ENCODE data around the gene SERP2. TPM values are rescaled to one million over a fixed set of nuclear protein-coding genes. Genes with fewer than 3 reads are reported as not detected.

Gene SERP2
- total and polyA plus RNA-seq, 2 donors (not counting 1 experiment from before 2014, with no cell fraction given) = 0.43 TPM; not detected in 1

DNA sequence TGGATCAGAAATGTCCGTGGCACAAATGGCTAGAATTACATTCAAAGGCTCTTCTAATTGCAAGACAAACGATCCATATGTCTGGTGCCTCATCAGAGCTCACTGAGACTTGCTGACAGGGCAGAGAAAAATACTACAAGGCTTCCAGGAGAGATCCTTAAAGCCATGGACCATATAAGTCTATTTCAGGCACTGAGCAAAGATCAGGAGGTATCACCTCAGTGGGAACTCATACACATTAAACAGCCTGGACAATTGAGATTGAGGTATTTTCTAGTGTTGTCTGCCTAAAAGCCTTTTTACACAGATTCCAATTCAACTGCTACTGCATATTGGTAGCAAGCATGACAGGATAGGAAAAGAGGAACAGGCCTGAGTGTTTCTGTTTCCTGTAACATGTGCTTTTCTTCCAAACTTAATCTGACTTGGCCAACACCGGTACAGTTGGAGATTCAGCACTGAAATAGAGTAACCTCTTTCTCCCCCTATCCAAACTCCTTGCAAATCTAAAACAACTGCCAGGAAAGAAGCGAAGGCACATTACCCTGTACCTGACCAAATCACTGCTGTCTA lies 65.9 kb downstream of the SERP2 start:
- DNase-seq (no peak), ATAC-seq (ENCODE audit: low read depth) (no peak)
- no peaks in the 10 kb centered on the region for H3K9me3 ChIP-seq (ENCODE audit: control extremely low read depth in 1 of 3, control insufficient read depth in 2 of 3, insufficient read depth in 1 of 3, low read length in 2 of 3)
- H3K27me3 ChIP-seq (replicated peaks in 1 of 4; ENCODE audit: control extremely low read depth in 1 of 4, control insufficient read depth in 3 of 4, insufficient read depth in 4 of 4, low read length in 3 of 4) = peaks cover 0 to 16% (median 0%) of the 10 kb centered on the region in 4 experiments
- H3K4me3 ChIP-seq (ENCODE audit: control extremely low read depth in 1 of 5, extremely low read depth in 1 of 5, insufficient read depth in 1 of 5, low read depth in 2 of 5, low read length in 4 of 5) = no peak overlapping the region
- H3K79me2 ChIP-seq (ENCODE audit: control insufficient read depth, insufficient read depth, low read length) = no peaks in the 10 kb centered on the region
- H2AFZ ChIP-seq (ENCODE audit: insufficient read depth, low read depth, low read length, poor library complexity, severe bottlenecking) = no peak overlapping the region
- POLR2A ChIA-PET = no interaction called here
- H3K27me3 Mint-ChIP-seq = peaks cover 11% of the 10 kb centered on the region
- intact Hi-C loops (cut with micrococcal nuclease) = no loop called here
- H3K4me1 Mint-ChIP-seq = peaks cover 28% of the 10 kb centered on the region
- 12% methylated on average over 3 of the region's 4 CpGs for WGBS (ENCODE audit: insufficient coverage)
- H3K9me3 Mint-ChIP-seq (ENCODE audit: insufficient read depth) = no peaks in the 10 kb centered on the region
- no peak overlapping the region for H3K4me3 Mint-ChIP-seq
- no peak overlapping the region for H3K27ac ChIP-seq (ENCODE audit: low read length in 2 of 2)
- no peak overlapping the region for H3K4me2 ChIP-seq (replicated peaks; ENCODE audit: low read depth, low read length, poor library complexity, severe bottlenecking)
- no peaks in the 10 kb centered on the region for H4K20me1 ChIP-seq (ENCODE audit: control insufficient read depth, insufficient read depth, low read length, poor library complexity, severe bottlenecking)
- H3K9ac ChIP-seq (ENCODE audit: low read length) = no peak overlapping the region
- TF ChIP-seq EZH2 (IDR thresholded peaks at IDR 0.05; ENCODE audit: borderline replicate concordance, insufficient read depth, low read depth, low read length, poor library complexity, severe bottlenecking) = no peak
- TF ChIP-seq, protein P1, sequence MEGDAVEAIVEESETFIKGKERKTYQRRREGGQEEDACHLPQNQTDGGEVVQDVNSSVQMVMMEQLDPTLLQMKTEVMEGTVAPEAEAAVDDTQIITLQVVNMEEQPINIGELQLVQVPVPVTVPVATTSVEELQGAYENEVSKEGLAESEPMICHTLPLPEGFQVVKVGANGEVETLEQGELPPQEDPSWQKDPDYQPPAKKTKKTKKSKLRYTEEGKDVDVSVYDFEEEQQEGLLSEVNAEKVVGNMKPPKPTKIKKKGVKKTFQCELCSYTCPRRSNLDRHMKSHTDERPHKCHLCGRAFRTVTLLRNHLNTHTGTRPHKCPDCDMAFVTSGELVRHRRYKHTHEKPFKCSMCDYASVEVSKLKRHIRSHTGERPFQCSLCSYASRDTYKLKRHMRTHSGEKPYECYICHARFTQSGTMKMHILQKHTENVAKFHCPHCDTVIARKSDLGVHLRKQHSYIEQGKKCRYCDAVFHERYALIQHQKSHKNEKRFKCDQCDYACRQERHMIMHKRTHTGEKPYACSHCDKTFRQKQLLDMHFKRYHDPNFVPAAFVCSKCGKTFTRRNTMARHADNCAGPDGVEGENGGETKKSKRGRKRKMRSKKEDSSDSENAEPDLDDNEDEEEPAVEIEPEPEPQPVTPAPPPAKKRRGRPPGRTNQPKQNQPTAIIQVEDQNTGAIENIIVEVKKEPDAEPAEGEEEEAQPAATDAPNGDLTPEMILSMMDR (IDR thresholded peaks at IDR 0.05) = no peak
- H3K36me3 ChIP-seq (replicated peaks in 1 of 2; ENCODE audit: control extremely low read depth in 1 of 2, control insufficient read depth in 1 of 2, extremely low read depth in 1 of 2, insufficient read depth in 2 of 2, low read length in 1 of 2) = no peaks in the 10 kb centered on the region
- H3K4me1 ChIP-seq (ENCODE audit: control insufficient read depth in 2 of 2, insufficient read depth in 2 of 2, low read length in 2 of 2) = peaks cover 21 to 28% of the 10 kb centered on the region in 2 donors
- CTCF ChIA-PET = interaction anchor here (0.6 to 12.2 kb wide), 10 partner anchors 9 to 1355 kb away, joined by 3 to 260 read pairs (median 8); partner anchors contain the start of genes CCDC122 and LACC1
- H3K27ac Mint-ChIP-seq = no peak overlapping the region

DNA sequence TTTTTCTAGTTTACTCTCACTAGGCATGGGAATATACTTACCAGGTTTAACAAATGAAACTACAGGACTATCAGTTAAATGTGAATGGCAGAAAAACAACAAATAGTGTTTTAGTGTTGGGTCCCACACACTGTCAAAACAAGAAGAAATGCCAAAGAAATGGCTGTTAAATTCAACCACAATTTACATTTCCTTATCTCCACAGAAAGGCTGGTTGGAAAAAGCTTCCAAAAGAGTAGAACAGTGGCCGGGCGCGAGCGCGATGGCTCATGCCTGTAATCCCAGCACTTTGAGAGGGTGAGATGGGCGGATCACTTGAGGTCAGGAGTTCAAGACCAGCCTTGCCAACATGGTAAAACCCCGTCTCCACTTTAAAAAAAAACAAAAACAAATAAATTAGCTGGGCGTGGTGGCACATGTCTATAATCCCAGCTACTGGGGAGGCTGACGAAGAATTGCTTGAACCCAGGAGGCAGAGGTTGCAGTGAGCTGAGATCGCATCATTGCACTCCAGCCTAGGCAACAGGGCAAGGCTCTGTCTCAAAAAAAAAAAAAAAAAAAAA lies 66.5 kb downstream of the SERP2 start:
- ChIA-PET POLR2A (no interaction called here), CTCF (interaction anchor here (1.5 to 12.2 kb wide), 5 partner anchors 29 to 534 kb away, joined by 4 to 260 read pairs (median 13); no protein-coding TSS in a partner anchor)
- DNase-seq (no peak), ATAC-seq (ENCODE audit: low read depth) (no peak)
- Histone ChIP-seq H3K4me1 (ENCODE audit: control insufficient read depth in 2 of 2, insufficient read depth in 2 of 2, low read length in 2 of 2) (peaks cover 18 to 24% of the 10 kb centered on the region in 2 donors), H3K4me2 (replicated peaks; ENCODE audit: low read depth, low read length, poor library complexity, severe bottlenecking) (no peak overlapping the region), H3K36me3 (replicated peaks in 1 of 2; ENCODE audit: control extremely low read depth in 1 of 2, control insufficient read depth in 1 of 2, extremely low read depth in 1 of 2, insufficient read depth in 2 of 2, low read length in 1 of 2) (no peaks in the 10 kb centered on the region), H3K9ac (ENCODE audit: low read length) (no peak overlapping the region), H3K4me3 (ENCODE audit: control extremely low read depth in 1 of 5, extremely low read depth in 1 of 5, insufficient read depth in 1 of 5, low read depth in 2 of 5, low read length in 4 of 5) (no peak overlapping the region), H3K27me3 (replicated peaks in 1 of 4; ENCODE audit: control extremely low read depth in 1 of 4, control insufficient read depth in 3 of 4, insufficient read depth in 4 of 4, low read length in 3 of 4) (peaks cover 0 to 16% (median 0%) of the 10 kb centered on the region in 4 experiments), H3K9me3 (ENCODE audit: control extremely low read depth in 1 of 3, control insufficient read depth in 2 of 3, insufficient read depth in 1 of 3, low read length in 2 of 3) (no peaks in the 10 kb centered on the region), H2AFZ (ENCODE audit: insufficient read depth, low read depth, low read length, poor library complexity, severe bottlenecking) (no peak overlapping the region), H3K79me2 (ENCODE audit: control insufficient read depth, insufficient read depth, low read length) (no peaks in the 10 kb centered on the region), H3K27ac (ENCODE audit: low read length in 2 of 2) (no peak overlapping the region), H4K20me1 (ENCODE audit: control insufficient read depth, insufficient read depth, low read length, poor library complexity, severe bottlenecking) (no peaks in the 10 kb centered on the region)
- whole genome bisulfite sequencing (ENCODE audit: insufficient coverage) = 93% methylated on average over 9 of the region's 10 CpGs
- Mint-ChIP-seq H3K4me1 (peaks cover 24% of the 10 kb centered on the region), H3K9me3 (ENCODE audit: insufficient read depth) (no peaks in the 10 kb centered on the region), H3K4me3 (no peak overlapping the region), H3K27me3 (peaks cover 11% of the 10 kb centered on the region), H3K27ac (no peak overlapping the region)
- TF ChIP-seq, protein P1 (IDR thresholded peaks at IDR 0.05) = no peak
- TF ChIP-seq EZH2 (IDR thresholded peaks at IDR 0.05; ENCODE audit: borderline replicate concordance, insufficient read depth, low read depth, low read length, poor library complexity, severe bottlenecking) = no peak
- intact Hi-C loops (cut with micrococcal nuclease) = no loop called here

Data from B cell (primary cell).